NCI-H1105 (cell line): Measurements from ENCODE around the gene PIP4P1.
"Not testable (repeated sequence)": the region's sequence is repeated elsewhere in the genome, so short reads cannot be mapped to it uniquely, and the experiment has no call there.

ENCODE experiments used
- DNase-seq: peaks from one replicate; lab custom pipeline; 2025; lab: John Stamatoyannopoulos, UW

PIP4P1 gene

GRCh38 chr14:20461225-20462141 lies at the start of gene PIP4P1:
TSS of gene PIP4P1 (minus strand) at chr14:20461434. CDS start at chr14:20461325, 109 bp downstream.
- DNase-seq = peak; percentile 100

DNA sequence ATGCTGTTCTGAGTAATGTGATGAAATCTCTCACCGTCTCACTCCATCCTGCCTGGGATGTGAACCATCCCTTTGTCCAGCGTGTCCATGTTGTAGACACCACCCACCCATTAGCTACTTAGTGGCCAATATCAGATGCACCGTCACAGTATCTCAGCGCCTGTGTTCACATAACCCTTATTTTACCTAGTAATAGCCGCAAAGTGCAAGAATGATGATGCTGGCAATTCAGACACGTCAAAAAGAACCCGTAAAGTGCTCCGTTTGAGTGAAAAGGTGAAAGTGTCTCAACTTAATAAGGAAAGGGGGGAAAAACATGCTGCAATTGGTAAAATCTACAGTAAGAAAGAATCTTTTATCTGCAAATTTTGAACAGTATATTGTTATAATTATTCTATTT lies 47.1 kb upstream of the PIP4P1 start:
- DNase-seq = no peak

GRCh38 chr14:20507537-20507936 lies 46.3 kb upstream of the PIP4P1 start:
- DNase-seq = not testable (repeated sequence)

DNA sequence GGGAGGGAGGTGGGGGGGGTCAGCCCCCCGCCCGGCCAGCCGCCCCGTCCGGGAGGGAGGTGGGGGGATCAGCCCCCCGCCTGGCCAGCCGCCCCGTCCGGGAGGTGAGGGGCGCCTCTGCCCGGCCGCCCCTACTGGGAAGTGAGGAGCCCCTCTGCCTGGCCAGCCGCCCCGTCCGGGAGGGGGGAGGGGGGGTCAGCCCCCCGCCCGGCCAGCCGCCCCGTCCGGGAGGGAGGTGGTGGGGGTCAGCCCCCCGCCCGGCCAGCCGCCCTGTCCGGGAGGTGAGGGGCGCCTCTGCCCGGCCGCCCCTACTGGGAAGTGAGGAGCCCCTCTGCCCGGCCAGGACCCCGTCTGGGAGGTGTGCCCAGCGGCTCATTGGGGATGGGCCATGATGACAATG lies 45.5 kb upstream of the PIP4P1 start:
- not testable (repeated sequence) for DNase-seq

DNA sequence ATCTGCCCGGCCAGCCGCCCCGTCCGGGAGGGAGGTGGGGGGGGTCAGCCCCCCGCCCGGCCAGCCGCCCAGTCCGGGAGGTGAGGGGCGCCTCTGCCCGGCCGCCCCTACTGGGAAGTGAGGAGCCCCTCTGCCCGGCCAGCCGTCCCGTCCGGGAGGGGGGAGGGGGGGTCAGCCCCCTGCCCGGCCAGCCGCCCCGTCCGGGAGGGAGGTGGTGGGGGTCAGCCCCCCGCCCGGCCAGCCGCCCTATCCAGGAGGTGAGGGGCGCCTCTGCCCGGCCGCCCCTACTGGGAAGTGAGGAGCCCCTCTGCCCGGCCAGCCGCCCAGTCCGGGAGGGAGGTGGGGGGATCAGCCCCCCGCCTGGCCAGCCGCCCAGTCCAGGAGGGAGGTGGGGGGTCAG lies 45.0 kb upstream of the PIP4P1 start:
- DNase-seq = not testable (repeated sequence)

DNA sequence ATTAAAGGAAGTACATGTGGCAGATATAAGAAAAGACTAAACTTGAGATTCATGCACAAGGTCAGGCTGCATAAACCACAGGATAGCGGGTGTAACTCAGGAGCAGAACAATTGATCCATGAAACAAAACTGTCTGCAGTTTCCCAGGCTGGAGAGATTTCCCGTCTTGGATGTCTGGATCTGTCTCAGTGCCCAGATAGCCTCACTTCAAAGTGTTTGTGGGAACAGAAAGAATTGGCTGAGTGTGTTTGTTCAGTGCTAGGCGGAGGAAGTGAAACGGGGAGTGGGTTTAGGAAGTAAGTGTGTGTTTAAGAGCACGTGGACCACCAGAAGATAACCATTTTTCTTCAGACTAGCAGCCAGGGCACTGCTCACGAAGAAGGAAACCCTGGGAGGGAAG lies 42.7 kb upstream of the PIP4P1 start:
- no peak for DNase-seq

DNA sequence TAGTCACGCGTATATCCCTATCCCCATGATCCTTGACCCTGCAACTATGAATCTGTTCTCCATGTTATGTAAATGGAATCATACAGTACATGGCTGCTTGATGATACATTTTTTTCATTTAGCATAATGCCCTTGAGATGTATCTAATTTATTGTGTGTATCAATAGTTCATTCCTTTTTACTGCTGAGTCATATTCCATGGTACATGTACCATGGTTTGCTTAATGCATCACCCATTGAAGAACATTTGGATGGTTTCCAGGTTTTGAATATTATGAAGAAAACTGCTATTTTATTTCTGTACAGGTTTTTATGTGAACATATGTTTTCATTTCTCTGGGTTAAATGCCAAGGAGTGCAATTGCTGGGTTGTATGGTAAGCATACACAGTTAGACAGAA lies 40.1 kb upstream of the PIP4P1 start:
- DNase-seq = no peak

DNA sequence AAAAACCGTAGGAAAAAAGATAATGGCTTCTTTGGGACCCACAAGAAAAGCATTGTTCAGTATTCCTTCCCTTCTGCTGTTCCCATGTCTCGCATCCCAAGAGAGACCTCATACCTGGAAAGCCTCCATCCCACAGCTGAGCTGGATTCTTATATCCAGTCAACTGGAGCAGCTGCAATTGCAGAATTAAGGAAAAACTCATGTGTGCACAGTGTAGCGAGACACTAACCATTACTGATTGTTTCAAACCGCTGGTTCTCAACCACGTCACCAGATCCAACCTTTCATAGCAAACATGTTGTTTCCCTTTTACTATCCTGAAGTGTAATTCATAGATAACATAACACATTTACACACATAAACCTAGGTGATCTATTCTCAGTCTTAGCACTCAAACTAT lies 38.6 kb upstream of the PIP4P1 start:
- DNase-seq = no peak

GRCh38 chr14:20499108-20499507 lies 37.9 kb upstream of the PIP4P1 start:
- DNase-seq = no peak

GRCh38 chr14:20498622-20499021 lies 37.4 kb upstream of the PIP4P1 start:
- no peak for DNase-seq

DNA sequence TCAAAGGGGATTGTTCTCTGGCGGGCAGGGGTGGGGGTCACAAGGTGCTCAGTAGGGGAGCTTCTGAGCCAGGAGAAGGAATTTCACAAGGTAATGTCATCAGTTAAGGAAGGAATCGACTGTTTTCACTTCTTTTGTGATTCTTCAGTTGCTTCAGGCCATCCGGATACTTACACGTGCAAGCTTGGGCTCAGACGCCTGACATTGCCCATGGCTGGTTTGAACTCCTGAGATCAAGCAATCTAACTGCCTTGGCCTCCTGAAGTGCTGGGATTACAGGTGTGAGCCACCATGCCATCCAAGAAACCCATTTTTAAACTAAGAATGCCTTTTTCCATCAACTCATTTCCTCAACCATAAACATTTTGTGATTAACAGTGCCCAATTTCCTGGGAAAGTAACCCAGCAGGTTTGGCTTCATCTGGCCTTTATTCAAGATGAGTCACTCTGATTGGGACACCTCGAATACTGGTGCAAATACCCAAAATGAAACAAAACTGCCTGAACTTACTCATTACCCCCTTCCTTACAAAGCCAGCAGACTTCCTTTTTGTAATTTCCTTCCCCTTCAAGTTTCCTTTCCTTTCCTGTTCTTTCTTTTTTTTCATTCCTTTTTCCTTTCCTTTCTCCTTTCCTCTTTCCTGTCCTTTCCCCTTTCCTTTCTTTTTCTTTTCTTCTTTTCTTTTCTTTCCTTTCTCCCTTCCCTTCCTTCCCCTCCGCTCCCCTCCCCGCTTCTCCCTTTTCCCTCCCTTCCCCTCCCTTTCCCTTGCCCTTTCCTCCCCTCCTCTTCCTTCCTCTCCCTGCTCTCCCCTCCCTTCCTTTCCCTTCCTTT lies 33.9 kb upstream of the PIP4P1 start:
- DNase-seq = no peak

GRCh38 chr14:20493634-20494033 lies 32.4 kb upstream of the PIP4P1 start:
- DNase-seq = no peak

GRCh38 chr14:20492486-20492885 lies 31.3 kb upstream of the PIP4P1 start:
- no peak for DNase-seq

- DNase-seq = no peak
Observed at GRCh38 chr14:20490563-20490962, 29.3 kb upstream of the PIP4P1 start.

DNA sequence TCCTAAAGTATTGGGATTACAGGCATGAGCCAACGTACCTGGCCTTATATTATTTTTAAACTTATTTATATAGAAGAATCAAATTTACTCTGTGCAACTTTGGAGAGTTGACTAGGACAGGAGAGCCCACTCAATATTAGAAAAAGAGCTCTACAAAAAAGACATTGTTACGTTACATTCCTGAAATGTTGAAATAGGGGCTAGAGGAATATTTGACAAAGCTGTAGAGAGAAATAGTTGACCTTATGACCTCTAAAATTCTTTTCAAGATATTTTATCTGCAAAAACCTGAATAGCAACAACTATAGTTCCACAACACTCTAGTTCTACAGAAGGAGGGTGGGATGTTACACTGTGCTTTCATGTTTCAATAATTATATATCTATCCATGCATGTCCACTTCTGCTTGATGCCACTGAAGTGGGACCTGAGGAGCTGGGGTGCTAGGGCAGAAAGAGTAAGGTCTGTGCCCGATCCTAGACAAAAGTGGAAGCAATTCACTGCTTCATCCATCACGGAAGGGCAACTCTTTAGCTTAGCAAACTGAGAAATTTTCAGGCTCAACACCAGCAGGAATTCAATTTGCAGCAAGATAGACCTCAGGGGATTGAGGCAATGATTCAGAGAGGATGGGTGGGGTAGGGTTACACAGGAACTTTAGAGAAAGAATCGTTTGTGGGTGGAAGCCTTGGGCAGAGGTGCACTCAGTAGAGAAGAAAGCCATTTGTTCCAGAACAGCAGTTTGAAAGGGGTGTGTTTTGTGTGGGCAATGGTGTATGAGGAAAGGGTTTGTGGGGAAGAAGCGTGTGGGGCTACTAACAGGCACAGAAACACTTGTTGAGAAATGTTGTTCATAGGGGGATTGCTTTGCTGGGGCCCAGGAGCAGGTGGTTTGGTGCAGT lies 28.1 kb upstream of the PIP4P1 start:
- DNase-seq = no peak

DNA sequence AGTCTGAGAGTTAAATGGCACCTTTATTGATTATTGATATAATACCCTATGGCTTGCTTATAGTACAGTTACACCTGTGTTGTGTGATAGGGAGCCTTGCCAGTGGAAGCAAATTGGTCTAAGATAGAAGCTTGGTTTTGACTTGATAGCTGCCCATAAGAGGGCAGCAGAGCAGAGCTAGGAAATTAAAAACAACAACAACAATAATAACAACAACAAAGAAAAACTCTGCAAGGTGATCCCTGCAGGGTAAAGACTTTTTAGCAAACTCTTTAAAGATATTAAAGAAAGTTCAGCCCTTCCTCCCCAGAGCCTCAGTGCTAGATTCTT lies 26.1 kb upstream of the PIP4P1 start:
- no peak for DNase-seq

GRCh38 chr14:20486684-20487395 lies 25.6 kb upstream of the PIP4P1 start:
- no peak for DNase-seq

GRCh38 chr14:20485900-20486299 lies 24.7 kb upstream of the PIP4P1 start:
- DNase-seq = no peak

GRCh38 chr14:20482382-20482781 lies 21.1 kb upstream of the PIP4P1 start:
- no peak for DNase-seq

- DNase-seq = no peak
Observed at GRCh38 chr14:20478894-20479293, 17.7 kb upstream of the PIP4P1 start.

GRCh38 chr14:20477211-20477876 lies 16.1 kb upstream of the PIP4P1 start:
- peak; percentile 27 for DNase-seq
